LoVo (cell line): ENCODE measurements around the gene CANT1.
"Not testable (repeated sequence)": the region's sequence is repeated elsewhere in the genome, so short reads cannot be mapped to it uniquely, and the experiment has no call there.

Experiments used
- DNase-seq: peaks from one replicate; pipeline ENCODE4 v3.0.0-alpha.2; 2016; ENCODE audit warnings: low spot score

Gene CANT1

GRCh38 chr17:78958641-78959127 is 50.9 kb downstream of the CANT1 start:
- DNase-seq, result peak; percentile 39

GRCh38 chr17:78957128-78957527 is 52.4 kb downstream of the CANT1 start:
- DNase-seq, result no peak

- DNase-seq, result no peak
Measured at GRCh38 chr17:78956254-78956653, 53.3 kb downstream of the CANT1 start.

- no peak for DNase-seq
Measured at GRCh38 chr17:78954684-78955083, 54.9 kb downstream of the CANT1 start.

- DNase-seq, result no peak
Measured at GRCh38 chr17:78953356-78954350, 55.9 kb downstream of the CANT1 start.

- no peak for DNase-seq
Measured at GRCh38 chr17:78952706-78953105, 56.9 kb downstream of the CANT1 start.

- DNase-seq, result no peak
Measured at GRCh38 chr17:78951967-78952551, 57.5 kb downstream of the CANT1 start.

GRCh38 chr17:78950870-78951269 is 58.7 kb downstream of the CANT1 start:
- no peak for DNase-seq

- DNase-seq, result no peak
Measured at GRCh38 chr17:78947235-78948149, 62.1 kb downstream of the CANT1 start.

- no peak for DNase-seq
Measured at GRCh38 chr17:78946631-78947030, 62.9 kb downstream of the CANT1 start.

GRCh38 chr17:78946131-78946530 is 63.4 kb downstream of the CANT1 start:
- DNase-seq, result no peak

GRCh38 chr17:78945455-78945854 is 64.1 kb downstream of the CANT1 start:
- DNase-seq, result not testable (repeated sequence)

- DNase-seq, result no peak
Measured at GRCh38 chr17:78944956-78945355, 64.6 kb downstream of the CANT1 start.

- DNase-seq, result no peak
Measured at GRCh38 chr17:78944026-78944425, 65.5 kb downstream of the CANT1 start.
